ENCODE results near the gene ZBTB18. TPM values are rescaled to one million over a fixed set of nuclear protein-coding genes. Genes with fewer than 3 reads are reported as not detected.

Gene ZBTB18
- polyA plus RNA-seq, 2 of the 4 experiments (the other 2 are of a cell fraction), result 9.7 to 9.9 TPM

- no peak for TF ChIP-seq HMGXB4 (CRISPR knock-in tag; IDR thresholded peaks at IDR 0.05; ENCODE audit: borderline replicate concordance)
- TF ChIP-seq, protein P1, sequence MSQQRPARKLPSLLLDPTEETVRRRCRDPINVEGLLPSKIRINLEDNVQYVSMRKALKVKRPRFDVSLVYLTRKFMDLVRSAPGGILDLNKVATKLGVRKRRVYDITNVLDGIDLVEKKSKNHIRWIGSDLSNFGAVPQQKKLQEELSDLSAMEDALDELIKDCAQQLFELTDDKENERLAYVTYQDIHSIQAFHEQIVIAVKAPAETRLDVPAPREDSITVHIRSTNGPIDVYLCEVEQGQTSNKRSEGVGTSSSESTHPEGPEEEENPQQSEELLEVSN (IDR thresholded peaks at IDR 0.05; ENCODE audit: borderline replicate concordance, low read depth), result no peak
- no peak for TF ChIP-seq RARB (CRISPR knock-in tag; IDR thresholded peaks at IDR 0.05)
- TF ChIP-seq NPAS2 (CRISPR knock-in tag; IDR thresholded peaks at IDR 0.05; ENCODE audit: borderline replicate concordance), result no peak
Measured at GRCh38 chr1:244053831-244054230, 2.7 kb downstream of the ZBTB18 start (continued).

DNA sequence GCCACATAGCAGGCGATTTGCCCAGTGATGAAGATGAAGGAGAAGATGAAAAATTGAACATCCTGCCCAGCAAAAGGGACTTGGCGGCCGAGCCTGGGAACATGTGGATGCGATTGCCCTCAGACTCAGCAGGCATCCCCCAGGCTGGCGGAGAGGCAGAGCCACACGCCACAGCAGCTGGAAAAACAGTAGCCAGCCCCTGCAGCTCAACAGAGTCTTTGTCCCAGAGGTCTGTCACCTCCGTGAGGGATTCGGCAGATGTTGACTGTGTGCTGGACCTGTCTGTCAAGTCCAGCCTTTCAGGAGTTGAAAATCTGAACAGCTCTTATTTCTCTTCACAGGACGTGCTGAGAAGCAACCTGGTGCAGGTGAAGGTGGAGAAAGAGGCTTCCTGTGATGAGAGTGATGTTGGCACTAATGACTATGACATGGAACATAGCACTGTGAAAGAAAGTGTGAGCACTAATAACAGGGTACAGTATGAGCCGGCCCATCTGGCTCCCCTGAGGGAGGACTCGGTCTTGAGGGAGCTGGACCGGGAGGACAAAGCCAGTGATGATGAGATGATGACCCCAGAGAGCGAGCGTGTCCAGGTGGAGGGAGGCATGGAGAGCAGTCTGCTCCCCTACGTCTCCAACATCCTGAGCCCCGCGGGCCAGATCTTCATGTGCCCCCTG lies 3.3 kb downstream of the ZBTB18 start:
- no peaks in the 10 kb centered on the region for H3K9me3 ChIP-seq
- no peak for ATAC-seq
- H3K4me2 ChIP-seq, result no peak overlapping the region
- DNase-seq (ENCODE audit: low read depth in 1 of 2, low spot score in 1 of 2), result no peak
- WGBS (ENCODE audit: missing lambda C conversion rate), result 94% methylated on average over 17 of the region's 17 CpGs
- no peak for FAIRE-seq
- H3K4me1 ChIP-seq, result peaks cover 23% of the 10 kb centered on the region
- no peak overlapping the region for H3K4me3 ChIP-seq
- no peak overlapping the region for H3K27ac ChIP-seq
- ChIA-PET POLR2A (no interaction called here), CTCF (interaction anchor here (0.6 to 1.3 kb wide), 3 partner anchors 9 to 309 kb away, joined by 3 to 4 read pairs (median 4); no protein-coding TSS in a partner anchor)
- TF ChIP-seq HOXB13 (CRISPR knock-in tag; IDR thresholded peaks at IDR 0.05; ENCODE audit: low read depth), result no peak

DNA sequence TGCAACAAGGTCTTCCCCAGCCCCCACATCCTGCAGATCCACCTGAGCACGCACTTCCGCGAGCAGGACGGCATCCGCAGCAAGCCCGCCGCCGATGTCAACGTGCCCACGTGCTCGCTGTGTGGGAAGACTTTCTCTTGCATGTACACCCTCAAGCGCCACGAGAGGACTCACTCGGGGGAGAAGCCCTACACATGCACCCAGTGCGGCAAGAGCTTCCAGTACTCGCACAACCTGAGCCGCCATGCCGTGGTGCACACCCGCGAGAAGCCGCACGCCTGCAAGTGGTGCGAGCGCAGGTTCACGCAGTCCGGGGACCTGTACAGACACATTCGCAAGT lies 3.8 kb downstream of the ZBTB18 start:
- TF ChIP-seq FOSL2 (IDR thresholded peaks at IDR 0.05) (no peak), FOSL2 (CRISPR knock-in tag; IDR thresholded peaks at IDR 0.05) (no peak), CBX2 (IDR thresholded peaks at IDR 0.05; ENCODE audit: borderline replicate concordance, low read depth) (no peak), RAD21 (conservative IDR thresholded peaks at IDR 0.05 in 1 of 2, IDR thresholded peaks at IDR 0.05 in 1 of 2) (no peak), POLR2A (IDR thresholded peaks at IDR 0.05; ENCODE audit: low read length) (no peak), HOXB13 (CRISPR knock-in tag; IDR thresholded peaks at IDR 0.05; ENCODE audit: low read depth) (no peak), ZFP36 (IDR thresholded peaks at IDR 0.05; ENCODE audit: borderline replicate concordance, partially characterized antibody) (no peak), PHF8 (IDR thresholded peaks at IDR 0.05; ENCODE audit: borderline replicate concordance, low read depth) (no peak), HMGXB4 (CRISPR knock-in tag; IDR thresholded peaks at IDR 0.05; ENCODE audit: borderline replicate concordance) (no peak), MAFK (IDR thresholded peaks at IDR 0.05; ENCODE audit: partially characterized antibody) (no peak), EHF (CRISPR knock-in tag; IDR thresholded peaks at IDR 0.05) (no peak), NR3C1 (IDR thresholded peaks at IDR 0.05) (no peak), ZSCAN20 (CRISPR knock-in tag; IDR thresholded peaks at IDR 0.05) (no peak), RNF2 (IDR thresholded peaks at IDR 0.05; ENCODE audit: borderline replicate concordance, low read depth) (no peak), KDM5A (IDR thresholded peaks at IDR 0.05) (no peak), NPAS2 (CRISPR knock-in tag; IDR thresholded peaks at IDR 0.05; ENCODE audit: borderline replicate concordance) (no peak)
- TF ChIP-seq, protein P2, sequence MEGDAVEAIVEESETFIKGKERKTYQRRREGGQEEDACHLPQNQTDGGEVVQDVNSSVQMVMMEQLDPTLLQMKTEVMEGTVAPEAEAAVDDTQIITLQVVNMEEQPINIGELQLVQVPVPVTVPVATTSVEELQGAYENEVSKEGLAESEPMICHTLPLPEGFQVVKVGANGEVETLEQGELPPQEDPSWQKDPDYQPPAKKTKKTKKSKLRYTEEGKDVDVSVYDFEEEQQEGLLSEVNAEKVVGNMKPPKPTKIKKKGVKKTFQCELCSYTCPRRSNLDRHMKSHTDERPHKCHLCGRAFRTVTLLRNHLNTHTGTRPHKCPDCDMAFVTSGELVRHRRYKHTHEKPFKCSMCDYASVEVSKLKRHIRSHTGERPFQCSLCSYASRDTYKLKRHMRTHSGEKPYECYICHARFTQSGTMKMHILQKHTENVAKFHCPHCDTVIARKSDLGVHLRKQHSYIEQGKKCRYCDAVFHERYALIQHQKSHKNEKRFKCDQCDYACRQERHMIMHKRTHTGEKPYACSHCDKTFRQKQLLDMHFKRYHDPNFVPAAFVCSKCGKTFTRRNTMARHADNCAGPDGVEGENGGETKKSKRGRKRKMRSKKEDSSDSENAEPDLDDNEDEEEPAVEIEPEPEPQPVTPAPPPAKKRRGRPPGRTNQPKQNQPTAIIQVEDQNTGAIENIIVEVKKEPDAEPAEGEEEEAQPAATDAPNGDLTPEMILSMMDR (IDR thresholded peaks at IDR 0.05), result no peak
- Histone ChIP-seq H3K4me3 (no peak overlapping the region), H3K4me1 (peaks cover 21% of the 10 kb centered on the region), H3K27ac (no peak overlapping the region), H3K9me3 (no peaks in the 10 kb centered on the region), H3K4me2 (no peak overlapping the region)
- 97% methylated on average over 23 of the region's 27 CpGs for WGBS (ENCODE audit: missing lambda C conversion rate)
- POLR2A ChIA-PET, result no interaction called here
- CTCF ChIA-PET, result interaction anchor here (0.6 to 1.3 kb wide), 2 partner anchors 13 to 310 kb away, joined by 3 to 4 read pairs; no protein-coding TSS in a partner anchor
- FAIRE-seq (no peak), ATAC-seq (no peak), DNase-seq (ENCODE audit: low read depth in 1 of 2, low spot score in 1 of 2) (no peak)
